ENCODE data around the gene PRELP.
"Not testable (repeated sequence)": the region's sequence is repeated elsewhere in the genome, so short reads cannot be mapped to it uniquely, and the experiment has no call there.

The PRELP gene

DNA sequence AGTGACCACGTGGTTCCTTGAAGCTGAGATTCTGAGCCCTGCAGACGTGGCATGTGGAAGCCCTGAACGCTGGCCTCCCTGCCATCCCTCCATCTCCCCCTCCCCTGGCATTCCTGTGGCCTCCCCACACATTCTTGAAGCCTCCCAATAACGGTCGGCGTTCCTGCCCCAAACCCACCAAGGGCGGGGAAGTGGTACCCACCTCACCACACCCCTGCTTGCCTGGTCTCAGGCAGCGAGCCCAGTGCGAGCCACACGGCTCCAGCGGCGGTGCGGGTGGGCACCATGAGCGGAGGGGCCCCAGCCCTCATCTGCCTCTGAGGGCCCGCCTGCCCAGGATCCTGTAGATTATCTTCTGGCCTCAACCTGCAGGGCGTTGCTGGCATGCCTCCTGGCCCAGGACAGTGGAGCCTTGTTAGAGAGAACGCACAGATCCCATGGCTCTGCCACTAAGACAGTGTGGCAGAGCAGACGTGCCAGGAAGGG is 20.6 kb upstream of the PRELP start:
- no peak for DNase-seq

- no peak for DNase-seq
These were observed 19.9 kb upstream of the PRELP start for GRCh38 chr1:203455706-203456105.

GRCh38 chr1:203456577-203456976 is 19.0 kb upstream of the PRELP start:
- DNase-seq, result no peak

- no peak for DNase-seq
These were observed 17.5 kb upstream of the PRELP start for GRCh38 chr1:203458078-203458477.

DNA sequence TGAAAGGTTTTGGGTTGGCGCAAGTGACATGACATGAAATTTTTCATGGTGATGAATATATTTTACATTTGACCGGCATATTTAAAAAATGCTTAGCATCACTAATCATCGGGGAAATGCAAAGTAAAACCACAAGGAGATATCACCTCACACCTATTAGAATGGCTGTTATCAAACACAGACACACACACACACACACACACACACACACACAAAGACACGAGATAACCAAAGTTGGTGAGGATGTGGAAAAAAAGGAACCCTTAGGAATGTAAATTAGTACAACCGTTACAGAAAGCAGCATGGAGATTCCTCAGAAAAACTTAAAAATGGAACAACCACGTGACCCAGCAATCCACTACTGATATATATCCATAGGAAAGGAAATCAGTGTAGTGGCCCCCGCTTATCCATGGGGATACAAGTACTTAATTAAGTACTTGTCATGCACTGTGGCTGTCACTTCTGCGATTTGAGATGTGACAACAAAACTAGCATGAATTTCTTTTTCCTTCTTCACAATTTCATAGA is 15.9 kb upstream of the PRELP start:
- DNase-seq, result no peak

DNA sequence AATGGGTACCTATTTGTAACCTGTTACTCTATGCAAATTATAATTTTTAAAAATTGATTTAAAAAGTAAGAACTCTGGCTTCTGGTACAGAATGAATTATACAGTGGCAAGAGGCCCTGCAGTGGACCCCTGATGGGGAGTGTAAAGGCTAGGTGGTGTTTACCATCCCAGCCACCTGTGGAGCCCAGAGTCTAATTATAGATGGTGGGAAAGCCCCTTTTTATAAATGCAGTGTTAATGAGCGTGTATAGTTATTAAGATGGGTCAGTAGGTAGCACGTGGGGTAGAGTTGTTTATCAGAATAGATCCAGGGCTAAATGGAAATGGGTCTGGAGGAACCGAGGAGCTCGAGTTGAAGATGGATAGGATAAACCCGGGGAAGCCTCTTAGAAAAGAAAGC is 13.9 kb upstream of the PRELP start:
- no peak for DNase-seq

DNA sequence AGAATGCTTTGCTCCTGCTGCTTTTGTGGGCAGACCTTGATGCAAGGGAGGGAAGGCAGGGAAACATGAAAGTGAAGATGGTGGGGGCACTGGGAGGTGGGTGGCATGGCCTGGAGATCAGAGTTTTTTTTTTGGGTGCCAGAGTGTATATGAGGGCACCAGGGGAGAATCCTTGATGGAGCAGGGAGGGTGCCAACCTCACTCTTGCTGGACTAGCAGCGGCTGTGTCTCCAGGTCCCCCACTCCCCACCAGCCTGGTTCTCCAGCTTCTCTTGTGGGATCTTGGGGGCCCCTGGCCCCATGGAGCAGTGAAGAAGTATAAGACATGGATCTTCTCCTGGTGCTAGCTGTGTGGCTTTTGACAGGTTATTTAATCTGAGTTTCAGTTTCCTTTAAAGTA is 13.5 kb upstream of the PRELP start:
- no peak for DNase-seq

- DNase-seq, result no peak
These were observed 12.7 kb upstream of the PRELP start for GRCh38 chr1:203462878-203463277.

DNA sequence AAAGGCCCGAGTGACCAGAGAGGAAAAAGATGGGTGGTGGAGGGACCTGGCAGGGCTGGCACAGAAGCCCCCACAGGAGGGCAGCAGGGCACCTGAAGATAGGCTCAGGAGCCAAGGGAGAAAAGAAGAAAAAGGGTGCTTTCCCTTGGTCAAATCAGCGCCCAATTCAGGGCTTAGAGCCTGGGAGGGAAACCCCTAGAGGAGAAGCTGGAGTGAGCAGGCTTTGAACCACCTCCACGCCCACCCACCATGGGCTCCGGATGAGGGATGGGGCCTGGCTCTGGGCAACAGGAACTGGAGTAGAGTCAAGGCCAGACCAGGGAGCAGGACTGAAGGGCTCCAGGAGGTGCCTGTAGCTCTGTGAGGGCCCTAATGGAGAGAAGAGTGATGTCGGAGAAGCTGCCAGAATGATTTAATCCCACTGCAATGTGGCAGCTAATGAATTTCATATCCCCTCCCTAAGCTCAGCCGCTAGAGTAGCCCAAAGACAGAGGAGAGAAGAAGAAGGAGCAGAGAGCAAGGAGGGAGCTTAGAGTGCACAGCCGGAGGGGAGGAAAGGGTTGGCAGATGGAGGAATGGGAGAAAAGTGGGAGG is 12.0 kb upstream of the PRELP start:
- DNase-seq, result no peak

DNA sequence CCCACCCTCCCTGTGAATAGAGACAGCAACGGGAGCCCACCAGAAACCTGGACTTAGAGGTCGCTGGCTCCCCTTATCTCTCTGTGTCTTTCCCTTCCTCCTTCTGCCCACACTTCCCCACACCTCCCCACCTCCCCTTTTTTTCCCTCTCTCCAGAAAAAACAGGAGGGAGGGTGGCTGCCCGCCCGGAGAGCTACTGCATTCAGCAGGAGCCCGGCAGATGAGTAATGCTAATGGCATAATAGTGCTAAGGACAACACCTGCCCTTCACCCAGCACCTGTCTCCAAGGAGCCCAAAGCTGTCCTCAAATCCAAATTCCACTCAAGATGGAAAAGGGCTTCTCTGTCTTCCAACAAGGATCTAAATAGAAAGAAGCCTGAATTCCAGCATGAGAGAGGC is 11.4 kb upstream of the PRELP start:
- DNase-seq, result no peak

DNA sequence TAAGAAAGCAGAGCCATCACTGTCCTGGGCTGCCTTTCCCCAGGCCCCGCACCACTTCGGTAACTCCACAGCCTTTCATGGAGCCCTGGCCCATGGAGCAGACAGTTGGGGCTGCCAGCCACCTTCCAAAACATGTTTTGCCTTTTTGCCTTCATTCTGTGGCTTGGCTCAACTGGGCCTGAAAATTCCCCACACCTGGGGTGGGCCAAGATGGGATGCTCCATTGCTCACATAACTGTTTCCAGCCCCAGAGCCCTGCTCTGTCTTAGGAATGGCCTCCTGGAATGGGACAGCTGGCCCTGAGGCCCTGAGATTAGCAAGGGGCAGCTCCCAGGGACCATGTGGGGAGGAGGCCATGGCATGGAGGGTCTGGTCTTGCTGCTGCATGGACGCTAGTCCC is 10.9 kb upstream of the PRELP start:
- DNase-seq, result no peak

DNA sequence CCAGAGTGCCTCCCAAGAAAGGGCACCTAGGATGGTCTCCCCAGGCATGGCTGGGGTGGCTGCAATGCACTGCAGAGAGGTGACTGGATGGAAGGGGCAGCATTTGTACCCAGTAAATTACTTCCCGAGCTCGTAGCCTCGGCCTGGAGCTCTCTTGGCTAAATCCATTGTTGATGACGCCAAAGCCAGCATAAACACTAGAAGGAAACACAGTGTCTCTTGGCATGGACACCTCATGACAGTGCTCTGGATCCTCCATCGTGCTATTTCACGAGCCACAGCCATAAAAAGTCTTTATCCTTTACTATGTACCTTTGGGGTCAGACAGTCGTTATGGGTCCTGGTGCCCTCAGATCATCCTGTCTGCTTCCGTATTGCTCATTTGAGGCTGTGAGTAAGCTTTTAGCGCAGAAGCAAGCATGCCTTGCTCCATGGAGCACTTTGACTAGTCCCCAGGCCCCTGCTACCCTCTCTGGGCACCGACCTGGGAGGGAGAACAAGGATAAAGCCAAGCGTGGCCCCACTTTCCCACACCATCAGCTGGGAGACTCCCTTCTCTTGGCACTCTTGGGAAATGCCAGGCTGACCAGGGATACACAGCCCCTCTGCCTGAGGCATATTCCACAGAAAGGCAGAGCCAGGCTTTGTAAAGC is 10.3 kb upstream of the PRELP start:
- no peak for DNase-seq

DNA sequence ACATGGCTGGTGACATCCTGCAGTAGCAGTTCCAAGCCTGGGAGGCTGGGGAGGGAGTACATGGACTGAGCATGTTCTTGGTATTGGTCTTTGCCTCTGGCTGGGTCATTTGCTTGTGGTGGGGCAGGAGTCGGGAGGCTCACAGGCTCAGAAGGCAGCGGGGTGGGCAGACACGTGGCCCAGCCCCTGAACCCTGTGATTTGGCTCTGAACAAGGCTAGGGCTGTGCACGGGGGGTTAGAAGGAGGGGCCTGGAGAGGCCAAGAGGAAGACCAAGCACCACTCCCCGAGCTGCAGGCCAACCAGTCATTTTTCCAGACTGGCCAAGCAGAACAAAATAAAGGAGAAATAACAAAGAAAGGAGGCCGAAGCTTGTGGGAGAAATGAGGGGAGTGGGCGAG is 9.7 kb upstream of the PRELP start:
- DNase-seq, result no peak

- not testable (repeated sequence) for DNase-seq
These were observed 8.6 kb upstream of the PRELP start for GRCh38 chr1:203466906-203467549.

- DNase-seq, result no peak
These were observed 8.1 kb upstream of the PRELP start for GRCh38 chr1:203467550-203467921.

DNA sequence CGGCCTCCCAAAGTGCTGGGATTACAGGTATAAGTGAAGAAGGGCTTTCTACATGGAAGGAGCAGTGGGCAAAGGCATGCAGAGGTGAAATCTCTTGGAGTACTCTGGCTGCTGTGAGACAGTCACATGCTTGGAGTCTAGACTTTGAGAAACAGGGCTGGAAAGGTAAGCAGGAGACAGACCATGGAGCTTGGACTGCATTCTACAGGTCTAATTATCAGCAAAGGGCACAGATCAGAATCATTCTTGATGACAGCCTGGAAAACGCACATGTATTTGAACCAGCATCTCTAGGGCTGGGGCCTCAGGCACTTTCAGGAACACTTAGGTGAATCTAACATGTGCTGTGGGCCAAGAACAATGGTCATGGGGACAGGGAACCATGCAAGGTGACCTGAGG is 7.3 kb upstream of the PRELP start:
- DNase-seq, result no peak

DNA sequence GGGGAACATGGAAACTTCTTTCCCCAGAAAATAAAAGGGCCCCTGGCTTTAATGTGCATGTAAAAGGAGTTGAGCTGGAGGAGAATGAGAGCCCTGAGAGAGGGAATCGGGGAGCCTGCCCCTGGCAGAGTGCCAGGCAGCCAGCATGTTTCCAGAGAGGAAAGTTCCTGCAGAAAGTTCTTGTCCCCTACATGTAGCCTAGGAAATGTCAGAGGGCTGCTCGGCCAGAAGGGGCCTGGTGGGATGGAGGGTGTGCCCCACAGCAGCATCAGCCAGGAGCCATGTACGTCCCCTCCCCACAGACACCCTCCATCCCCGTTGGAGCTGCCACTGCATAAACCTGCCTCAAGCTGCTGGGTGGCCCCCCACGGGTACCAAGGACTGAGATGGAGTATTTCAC is 5.4 kb upstream of the PRELP start:
- DNase-seq, result no peak

GRCh38 chr1:203471841-203472240 is 3.8 kb upstream of the PRELP start:
- DNase-seq, result no peak

- no peak for DNase-seq
These were observed 2.3 kb upstream of the PRELP start for GRCh38 chr1:203473281-203473680.

GRCh38 chr1:203473781-203474305 is 1.8 kb upstream of the PRELP start:
- DNase-seq, result no peak

GRCh38 chr1:203476216-203476814 is 709 bp downstream of the PRELP start:
- DNase-seq, result no peak

DNA sequence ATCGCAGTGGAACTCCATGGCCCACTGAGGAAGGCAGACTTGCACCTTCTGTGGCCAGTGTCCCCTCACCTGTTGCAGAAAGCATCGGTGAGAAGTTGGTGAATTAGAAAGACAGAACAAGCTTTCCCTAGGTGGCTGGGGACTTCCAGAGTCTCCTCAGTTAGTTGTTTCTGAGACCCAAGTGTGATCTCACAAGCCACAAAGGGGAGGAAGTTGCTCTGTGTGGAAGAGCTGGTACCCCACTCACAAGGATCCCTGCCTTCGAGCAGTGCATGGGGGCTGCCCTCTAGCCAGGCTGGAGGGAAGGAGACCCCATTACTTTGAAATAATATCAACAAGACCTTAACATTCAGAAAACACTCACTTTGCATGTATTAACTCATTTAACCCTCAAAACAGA is 2.1 kb downstream of the PRELP start:
- DNase-seq, result no peak

- no peak for DNase-seq
These were observed 2.6 kb downstream of the PRELP start for GRCh38 chr1:203478231-203478630.

DNA sequence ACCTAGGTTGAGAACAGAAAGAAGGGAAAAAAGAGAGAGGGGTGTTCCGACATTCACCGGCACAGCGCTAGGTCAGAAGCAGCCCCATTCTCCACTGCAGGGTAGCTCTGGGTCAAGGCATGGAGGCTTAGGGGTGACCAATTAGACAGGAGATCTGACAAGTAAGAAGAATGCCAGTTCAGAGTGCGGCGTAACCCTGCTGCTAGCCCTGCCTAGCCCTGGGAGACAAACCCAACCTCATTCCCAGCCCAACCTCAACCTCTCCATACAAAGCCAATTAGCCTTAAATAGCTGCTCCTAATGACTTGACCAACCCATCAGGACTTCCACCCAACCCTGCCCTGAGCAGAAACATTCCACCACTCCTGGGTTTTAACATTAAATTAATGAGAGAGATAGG is 3.4 kb downstream of the PRELP start:
- DNase-seq, result no peak
